ENCODE results near the gene MCM5.
"Not testable (repeated sequence)": the region's sequence is repeated elsewhere in the genome, so short reads cannot be mapped to it uniquely, and the experiment has no call there.

MCM5 gene

DNA sequence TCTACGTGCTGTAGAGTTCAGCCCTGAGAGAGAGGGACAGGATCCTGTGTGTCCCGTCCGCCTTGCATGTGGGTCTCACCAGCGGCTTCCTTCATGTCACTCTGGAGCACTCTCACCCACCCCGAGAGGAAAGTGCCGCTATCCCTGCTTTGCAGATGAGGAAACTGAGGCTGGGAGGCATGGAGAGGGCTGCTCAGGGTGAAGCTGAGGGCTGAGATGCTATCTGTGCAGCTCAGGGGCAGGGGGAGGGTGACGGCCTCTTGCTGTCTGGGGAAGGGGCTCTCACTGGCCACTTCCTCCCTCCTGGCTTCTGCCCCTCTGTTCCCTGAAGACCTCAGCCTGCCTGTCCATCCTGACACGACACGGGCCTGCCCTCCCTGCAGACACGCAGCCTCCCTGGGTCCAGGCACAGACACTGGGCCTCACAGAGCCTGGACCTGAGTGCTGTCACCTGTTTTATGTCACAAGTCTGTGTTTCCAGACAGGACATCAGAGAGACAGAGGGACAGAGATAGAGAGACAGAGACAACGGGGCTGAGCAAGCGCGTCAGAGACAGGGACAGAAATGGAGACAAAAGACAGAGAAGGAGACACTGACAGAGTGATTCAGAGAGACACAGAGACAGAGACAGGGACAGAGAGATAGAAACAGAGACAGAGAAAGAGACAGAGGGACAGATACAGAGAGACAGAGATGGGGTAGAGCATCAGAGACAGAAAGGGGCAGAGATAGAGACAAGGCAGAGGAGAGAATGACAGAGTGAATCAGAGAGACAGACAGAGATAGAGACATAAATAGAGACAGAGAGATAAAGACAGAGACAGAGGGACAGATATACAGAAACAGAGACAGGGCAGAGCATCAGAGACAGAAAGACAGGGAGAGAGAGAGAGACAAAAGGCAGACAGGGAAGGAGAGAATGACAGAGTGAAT lies 53.1 kb downstream of the MCM5 start:
- no peak for DNase-seq

DNA sequence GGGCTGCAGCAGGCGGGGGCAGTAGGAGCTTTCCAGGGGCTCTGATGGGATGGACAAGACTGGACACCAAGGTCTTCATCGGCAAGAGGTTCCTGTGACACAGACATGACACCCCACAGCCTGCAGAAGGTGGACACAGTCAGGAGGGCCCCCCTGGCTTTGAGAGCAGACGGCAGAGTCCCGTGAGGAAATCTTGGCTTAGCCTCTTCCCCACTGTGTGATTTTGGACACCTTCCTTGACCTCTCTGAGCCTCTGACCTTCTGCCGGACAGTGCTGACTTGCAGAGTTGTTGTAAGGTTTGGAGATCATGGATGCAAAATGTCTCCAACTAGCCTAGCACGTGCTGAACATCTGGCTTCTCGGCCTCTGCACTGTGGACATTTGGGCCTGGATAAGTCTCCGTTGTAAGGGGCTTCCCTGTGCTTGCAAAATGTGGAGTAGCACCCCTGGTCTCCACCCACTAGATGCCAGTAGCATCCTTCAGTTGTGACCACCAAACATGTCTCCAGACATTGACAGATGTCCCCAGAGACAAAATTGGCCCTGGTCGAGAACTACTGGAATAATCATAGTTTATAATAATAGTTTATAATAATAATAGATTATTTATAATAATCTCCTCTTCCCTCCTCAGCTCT lies 54.6 kb downstream of the MCM5 start:
- DNase-seq: no peak

DNA sequence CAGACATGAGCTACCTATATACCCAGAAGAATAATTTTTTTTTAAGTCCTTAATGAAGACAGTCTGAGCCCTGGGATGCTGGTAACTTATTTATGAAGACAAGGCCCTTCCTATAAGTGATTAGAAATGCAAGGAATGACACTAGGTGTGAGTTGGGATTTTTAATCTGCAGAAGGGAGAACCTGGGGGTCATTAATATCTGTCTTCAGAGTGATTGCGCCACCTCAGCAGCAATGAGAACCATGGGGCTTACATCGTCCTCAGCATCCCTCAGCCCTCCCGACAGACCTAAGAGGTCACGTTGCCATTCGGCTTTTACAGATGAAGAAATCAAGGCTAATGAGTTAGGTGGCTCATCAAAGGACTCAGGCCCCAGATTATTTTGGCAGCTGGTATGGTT lies 55.6 kb downstream of the MCM5 start:
- no peak for DNase-seq

DNA sequence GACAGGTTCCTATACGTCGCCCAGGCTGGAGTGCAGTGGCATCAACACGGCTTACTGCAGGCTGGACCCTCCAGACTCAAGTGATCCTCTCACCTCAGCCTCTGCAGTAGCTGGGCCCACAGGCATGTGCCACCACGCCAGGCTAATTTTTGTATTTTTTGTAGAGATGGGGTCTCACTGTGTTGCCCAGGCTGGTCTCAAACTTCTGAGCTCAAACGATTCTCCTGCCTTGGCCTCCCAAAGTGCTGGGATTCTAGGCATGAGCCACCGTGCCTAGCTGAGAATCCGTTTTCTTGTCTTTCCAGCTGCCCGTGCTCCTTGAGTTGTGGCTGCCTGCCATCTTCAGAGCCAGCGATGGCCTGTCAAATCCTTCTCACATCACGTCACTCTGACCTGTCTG lies 56.8 kb downstream of the MCM5 start:
- DNase-seq: no peak

DNA sequence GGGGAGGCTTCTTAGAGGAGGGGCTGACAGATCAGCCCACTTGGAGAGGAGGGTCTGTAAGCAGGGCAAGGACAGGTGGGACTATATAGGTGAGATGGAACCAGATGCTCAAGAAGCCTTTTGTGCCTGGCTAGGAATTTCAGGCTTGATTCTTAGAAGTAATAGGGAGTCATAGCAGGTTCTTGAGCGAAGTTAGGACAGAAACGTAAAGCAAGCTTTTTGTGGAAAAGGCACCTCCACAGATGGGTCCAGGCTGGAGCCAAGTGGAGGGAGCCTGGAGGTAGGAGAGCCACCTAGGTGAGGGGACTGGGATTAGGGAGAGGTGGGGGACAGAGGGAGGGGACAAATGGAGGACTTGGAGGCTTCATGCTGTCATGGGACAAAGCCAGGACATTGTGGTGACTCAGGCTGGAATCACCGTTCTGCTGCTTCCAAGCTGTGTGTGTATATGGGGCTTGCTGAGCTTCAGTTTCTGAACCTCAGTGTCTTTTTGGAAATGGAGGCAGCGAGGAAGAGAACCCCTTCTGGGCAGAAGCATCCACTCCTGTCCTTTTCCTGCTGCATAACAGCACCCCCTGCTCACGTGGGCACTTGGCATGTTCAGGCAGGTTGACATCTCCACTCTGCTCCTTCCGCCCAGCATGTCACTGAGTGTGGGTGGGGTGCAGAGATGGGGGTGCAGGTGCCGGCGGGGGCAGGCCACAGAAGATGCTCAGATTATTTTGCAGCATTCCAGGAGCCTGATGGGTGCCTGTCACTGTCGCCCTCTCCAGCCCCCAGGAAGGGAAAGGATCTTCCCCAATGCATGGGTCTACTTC lies 58.0 kb downstream of the MCM5 start:
- no peak for DNase-seq

DNA sequence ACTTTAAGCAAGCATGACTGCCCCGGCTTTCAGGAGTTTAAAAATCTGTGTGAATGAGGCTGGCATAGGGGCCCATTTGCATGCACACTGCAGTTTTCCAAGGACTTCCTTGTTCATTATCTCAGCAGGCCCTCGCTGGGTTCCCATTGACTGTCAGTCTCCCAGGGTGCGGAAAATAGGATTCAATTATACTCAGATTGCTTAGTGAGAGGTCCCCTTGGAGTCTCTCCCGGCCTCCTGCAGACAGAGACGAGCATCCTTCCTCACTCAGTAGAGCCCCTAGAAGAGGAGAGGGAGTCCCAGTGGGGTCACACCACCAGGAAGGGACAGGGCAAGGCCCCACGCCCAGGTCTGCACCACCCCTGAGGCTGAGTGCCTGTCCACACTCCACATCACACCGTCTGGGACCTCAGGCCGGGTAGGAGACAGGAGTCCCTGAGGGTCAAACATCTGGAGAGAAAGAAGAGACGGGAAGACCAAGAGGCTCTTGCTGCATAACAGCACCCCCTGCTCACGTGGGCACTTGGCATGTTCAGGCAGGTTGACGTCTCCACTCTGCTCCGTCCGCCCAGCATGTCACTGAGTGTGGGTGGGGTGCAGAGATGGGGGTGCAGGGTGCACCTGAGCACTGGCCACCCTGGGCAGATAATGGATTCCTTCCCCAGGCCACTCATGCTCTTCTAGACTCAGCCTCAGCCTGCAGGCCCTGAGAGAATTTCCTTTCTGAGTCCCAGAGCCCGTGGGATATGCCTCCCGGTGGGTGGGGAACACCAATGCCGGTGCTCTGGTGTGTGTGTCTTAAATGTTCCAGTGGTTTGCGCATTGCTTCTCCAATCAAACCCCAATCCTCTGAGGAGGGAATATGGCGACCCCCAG lies 58.8 kb downstream of the MCM5 start:
- no peak for DNase-seq

DNA sequence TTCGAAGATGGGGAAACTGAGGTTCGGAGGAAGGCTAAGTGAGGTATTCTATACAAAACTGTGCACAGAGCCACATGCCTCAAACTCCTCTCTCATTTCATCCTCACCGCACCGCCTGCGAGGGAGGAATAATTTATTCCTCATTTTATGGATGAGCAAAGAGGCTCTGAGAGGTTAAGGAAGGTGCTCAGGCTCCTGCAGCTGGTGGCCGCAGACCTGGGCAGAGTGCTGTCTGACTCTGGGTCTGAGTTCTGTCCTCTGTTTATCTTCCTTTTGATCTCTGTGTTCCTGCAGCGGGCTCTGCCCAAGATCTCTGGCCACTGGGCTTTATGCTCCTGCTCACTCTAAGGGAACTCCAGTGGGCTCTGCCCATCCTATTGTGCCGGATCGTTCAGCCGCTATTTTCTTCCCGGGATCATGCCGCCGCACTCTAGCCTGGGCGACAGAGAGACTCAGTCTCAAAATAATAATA lies 59.5 kb downstream of the MCM5 start:
- no peak for DNase-seq

DNA sequence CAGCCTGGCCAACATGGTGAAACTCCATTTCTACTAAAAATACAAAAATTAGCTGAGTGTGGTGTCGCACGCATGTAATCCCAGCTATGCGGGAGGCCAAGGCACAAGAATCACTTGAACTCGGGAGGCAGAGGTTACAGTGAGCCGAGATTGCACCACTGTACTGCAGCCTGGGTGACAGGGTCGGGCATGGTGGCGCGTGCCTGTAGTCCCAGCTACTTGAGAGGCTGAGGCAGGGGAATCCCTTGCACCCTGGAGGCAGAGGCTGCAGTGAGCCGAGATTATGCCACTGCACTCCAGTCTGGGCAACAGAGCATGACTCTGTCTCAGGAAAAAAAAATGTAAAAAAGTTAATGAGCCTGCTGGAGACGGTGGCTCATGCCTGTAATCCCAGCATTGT lies 60.0 kb downstream of the MCM5 start:
- not testable (repeated sequence) for DNase-seq

DNA sequence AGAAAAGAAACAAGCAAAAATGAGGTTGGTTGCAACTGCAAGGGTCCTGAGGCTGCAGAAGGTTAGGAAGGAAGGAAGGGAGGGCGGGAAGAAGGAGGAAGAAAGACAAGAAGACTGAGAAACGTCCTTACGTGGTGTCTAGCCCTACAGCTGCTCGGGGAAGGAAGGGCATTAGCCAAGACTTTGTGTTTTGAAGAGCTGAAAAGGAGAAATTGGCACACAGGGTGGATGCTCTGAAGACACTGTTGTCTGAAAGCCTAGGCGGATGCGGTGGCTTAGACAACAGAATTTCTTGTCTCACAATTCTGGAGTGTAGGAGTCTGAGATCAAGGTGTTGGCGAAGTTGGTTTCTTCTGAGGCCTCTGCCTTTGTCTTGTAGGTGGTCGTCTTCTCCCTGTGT lies 60.7 kb downstream of the MCM5 start:
- DNase-seq: no peak

DNA sequence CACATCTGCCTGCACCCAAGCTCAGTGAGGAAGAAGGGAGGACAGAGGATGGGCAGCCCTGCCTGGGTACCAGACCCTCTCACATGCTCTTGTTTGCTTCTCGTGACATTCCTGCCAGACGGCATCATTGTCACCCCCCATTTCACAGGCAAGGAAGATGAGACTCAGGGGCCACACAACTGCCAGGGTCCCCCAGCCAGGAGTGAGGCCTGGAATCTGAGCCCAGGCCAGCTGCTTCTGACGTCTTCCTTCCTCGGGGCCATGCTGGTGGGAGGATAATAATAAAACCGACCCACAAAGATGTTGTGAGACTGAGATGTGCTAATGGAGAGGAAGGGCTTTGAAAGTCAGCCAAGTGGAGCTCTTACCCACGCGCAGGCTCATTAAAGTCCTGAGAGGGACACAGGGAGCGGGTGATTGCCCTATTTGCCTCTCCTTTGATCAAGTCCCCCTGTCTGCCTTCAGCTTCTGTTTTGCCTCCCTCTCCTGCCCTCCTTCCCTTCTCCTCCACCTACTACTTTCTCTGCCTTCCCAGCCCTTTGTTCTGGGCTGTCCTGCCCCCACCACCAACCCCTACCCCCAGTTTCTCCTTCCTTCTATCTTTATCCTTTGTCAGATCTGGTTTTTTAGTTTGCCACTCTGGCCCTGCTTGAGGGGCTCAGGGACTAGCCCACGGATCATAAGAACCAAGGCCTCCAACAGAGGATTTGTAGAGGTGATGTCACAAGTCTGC lies 62.7 kb downstream of the MCM5 start:
- no peak for DNase-seq

DNA sequence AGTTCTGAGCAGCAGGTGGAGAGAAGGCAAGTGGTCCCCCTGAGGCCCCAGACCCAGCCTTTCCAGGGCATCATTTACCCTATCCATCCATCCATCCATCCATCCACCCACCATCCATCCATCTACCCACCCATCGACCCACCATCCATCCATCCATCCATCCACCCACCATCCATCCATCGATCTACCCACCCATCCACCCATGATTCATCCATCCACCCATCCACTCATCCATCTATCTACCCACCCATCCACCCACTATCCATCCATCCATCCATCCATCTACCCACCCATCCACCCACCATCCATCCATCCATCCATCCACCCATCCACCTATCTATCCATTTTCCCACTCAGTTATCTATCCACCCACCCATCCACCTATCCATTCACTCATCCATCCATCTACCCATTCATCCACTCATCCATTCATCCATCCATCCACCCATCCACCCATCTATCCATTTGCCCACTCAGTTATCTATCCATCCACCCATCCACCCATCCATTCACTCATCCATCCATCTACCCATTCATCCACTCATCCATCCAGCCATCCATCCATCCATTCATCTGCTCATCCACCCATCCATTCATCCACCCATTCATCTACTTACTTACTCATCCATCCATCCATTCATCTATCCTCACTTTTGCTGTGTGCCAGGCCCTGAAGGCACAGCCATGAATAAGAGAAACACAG lies 63.4 kb downstream of the MCM5 start:
- DNase-seq: no peak

DNA sequence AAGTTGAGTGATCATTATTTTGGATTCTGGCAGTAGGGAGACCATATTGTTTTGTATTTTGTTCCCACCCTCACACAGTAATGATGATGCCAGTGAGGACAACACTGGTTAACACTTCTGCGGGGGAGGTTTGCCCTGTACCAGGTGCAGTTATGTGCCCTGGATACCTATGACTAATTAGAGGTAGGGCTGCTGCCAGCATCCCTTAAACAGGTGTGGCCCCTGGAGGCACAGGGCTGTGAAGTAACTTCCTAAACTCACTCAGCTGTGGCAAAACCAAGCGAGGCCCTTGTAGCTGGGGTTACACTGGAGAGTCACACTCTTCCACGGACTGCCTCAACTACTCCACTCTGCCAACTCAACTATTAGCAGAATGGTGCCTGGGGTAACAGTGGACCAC lies 64.5 kb downstream of the MCM5 start:
- DNase-seq: no peak

DNA sequence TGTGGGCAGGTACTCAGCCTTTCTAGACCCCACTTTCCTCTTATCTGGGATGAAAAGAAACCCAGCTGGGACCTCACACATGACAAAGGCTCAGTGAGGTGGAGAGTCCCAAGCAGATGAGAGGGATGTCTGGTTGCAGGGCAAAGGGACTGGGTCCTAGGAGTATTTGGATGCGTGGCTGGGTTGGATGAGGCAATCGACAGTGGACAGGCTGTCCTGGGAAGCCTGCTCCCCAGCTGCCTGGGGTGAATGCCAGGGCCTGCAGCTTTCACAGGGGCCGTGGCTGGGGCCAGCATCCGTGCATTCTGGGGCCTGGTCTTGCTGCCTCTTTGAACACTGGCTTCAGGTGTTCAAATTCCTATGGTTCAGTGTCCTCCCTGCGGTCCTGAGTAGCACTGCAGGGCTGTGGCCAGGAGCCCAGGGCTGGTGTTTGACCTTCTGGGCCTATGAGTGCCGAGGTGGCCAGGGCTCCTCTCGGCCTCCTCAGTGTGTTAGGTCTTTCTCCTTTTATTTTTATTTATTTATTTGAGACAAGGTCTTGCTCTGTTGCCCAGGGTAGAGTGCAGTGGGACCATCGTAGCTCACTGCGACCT lies 65.3 kb downstream of the MCM5 start:
- DNase-seq: no peak

DNA sequence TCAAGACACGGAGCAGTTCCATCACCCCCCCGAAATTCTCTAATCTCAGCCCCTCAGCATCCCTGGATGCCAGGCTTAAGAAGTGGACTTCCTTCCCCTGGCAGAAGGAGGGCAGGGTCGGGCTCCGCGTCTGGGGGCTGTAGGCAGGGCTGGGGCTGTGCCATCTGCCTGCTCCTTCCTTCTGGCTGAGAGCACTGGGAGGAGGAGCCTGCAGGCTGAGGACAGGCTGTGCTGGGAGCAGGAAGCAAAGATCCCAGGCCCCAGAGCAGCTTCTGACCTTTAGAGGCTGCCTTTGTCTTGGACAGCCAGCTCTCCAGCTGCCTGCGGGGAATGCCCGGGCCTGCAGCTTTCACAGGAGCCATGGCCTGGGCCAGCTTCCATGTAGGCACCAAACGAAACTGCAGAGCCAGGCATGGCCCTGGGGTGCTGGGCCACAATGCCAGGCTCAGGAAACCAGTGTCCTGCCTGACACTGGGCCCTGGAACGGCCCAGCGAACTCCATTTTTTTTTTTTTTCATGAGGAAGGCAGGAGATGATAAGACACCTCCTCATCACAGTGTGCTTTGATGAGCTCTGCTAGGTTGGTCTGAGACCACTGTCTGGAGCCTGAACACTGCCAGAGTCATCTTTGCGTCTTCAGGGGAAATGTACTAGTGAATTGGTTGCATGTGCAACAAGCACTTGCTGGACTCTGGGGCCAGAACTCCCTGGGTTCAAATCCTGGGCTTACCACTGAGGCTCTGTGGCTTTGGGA lies 67.9 kb downstream of the MCM5 start:
- DNase-seq: peak; percentile 51

DNA sequence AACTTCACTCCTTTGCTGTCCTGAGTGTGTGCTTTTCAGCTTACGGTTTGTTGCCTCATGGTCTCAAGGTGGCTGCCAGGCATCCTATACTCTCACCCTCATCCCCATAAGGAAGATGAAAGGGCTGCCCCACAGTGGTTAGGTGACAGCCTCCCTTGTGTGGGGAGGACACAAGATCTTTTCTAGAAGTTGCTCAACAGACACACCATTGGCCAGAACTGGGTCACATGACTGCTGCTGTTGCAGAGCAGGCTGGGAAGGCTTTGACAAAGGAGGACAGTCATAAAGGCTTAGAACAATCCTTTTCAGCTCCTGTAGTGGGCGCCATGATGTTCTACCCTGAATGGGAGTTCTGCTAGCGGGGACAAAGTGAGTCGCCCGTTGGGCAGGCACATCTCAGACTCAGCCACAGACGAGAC lies 71.0 kb downstream of the MCM5 start:
- no peak for DNase-seq

DNA sequence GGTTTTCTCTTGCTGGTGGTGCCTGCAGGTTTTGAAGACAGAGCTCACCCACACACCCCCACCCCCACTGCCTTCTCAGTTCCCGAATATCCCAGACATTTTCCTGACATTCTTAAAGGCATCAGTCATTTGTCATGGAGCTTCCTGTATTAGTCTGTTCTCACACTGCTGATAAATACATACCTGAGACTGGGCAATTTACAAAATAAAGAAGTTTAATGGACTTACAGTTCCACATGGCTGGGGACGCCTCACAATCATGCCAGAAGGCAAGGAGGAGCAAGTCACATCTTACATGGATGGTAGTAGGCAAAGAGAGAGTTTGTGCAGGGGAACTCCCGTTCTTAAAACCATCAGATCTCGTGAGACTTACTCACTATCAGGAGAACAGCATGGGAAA lies 71.6 kb downstream of the MCM5 start:
- not testable (repeated sequence) for DNase-seq

DNA sequence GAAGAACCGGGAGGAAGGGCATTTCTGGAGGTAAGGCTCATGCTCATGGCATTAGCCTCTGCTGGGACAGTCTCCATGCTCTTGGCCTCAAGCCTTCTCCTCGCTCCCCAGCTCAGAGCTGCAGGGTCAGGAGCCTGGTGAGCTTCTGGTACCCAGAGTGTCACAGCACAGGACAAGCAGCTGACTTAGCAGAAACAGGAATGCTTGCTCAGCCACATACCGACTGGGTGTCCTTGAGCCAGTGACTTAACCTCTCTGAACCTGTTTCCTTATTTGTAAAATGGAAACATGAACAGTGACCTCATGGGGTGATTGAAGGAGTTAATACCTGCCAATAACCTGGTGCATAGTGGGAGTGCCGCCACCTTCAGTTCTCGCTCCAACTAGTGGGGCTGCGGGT lies 72.5 kb downstream of the MCM5 start:
- no peak for DNase-seq

DNA sequence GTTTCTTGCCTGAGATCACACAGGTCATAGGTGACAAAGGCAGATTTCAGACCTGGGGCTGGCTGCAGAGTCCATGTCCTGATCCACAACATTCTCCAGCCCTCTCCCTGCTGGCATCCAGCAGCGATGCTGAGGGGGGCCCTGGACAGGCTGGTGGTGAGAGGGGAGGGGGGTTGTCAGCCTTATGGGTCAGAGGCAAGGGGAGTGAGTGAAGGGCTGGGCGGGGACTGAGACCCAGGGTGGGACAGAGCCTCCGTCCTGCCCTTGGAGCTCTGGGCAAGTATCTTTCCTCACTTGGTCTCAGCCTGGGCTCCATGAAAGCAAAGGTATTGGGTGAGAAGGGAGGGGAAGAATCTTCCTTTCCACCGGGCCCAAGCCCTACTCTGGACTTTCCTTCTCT lies 74.0 kb downstream of the MCM5 start:
- DNase-seq: no peak
